ENCODE measurements around the gene FIS1.
A peak's percentile ranks its signal among the peaks of the same experiment; 100 is the strongest.

FIS1 gene

DNA sequence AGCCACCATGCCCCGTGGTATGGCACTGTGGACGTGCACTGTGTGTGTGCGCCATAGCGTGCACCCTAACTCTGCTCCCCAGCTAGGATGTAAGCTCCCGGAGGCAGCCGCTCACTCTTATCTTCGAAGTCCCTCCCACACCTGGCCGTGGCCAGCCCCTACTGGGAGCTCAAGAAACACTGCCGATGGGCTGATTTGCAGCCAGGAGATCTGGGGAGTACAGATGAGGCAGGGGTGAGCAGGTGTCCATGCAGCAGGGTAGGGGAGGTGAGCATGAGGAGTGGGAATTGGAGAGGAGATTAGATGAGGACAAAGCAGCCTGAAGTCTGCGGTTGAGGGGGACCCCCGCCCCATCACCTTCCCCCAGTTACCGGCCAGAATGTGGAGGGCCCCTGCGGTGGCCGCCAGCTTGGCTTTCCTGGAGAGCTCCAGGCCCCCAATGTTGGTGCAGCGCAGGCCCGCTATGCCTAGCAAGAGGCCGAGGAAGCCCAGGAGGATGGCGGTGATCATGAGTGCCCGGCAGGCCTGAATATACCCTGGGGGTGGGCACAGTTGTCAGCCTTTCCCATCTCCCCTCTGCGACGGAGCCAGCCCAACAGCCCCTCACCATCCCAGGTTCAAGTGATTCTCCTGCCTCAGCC, 10.9 kb downstream of the FIS1 start:
- DNase-seq: no peak

DNA sequence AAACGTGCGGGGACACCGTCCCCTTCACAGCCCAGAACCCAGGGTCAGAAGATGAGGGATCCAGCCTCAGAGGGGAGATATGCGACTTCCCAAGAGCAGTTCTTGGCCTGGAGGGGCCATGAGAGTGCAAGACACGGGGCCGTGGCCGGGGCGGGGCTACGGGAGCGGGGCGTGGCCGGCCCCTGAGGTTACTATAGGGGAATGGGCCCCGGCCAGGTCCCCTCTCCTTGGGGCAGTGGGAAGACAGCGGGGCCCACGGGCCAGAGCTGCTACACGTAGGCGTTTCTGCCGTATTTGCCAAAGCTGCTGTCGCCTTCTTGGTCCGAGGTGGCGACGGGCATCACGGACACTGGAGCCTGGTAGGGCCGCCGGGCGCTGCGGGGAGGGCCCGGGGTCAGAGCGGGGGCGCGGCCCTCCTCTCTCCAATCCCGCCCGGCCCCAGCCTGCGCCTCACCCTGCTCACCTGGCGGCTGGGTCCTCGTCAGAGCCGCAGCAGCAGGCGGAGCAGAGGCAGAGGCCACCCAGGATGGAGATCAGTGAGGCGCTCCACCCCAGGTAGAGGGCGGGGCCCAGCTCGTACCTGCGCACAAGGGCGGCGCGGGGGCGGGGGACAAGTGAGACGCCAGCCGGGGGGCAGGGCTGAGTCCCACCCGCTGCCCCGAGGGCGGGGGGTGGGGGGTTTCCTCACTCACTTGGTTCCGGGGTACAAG, 12.6 kb downstream of the FIS1 start:
- no peak for DNase-seq

DNA sequence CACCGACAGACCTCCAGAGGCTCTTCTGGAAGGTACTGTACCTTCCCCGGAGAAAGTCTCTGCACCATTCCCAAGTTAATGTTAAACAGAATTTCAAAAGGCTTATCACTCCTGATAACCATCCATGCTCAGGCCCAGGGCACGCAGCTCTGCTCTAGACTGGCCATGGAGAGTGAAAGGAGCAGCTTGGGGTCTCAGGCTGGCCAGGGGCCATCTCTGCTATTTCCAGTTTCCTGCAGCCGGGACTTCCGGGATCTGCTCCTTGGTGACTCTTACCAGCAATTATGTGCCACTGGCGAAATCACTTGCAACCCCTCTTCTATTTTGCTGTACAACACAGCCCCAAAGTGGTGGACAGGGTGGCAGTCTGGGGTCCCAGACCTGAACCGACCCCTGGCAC, 13.2 kb downstream of the FIS1 start:
- no peak for DNase-seq

DNA sequence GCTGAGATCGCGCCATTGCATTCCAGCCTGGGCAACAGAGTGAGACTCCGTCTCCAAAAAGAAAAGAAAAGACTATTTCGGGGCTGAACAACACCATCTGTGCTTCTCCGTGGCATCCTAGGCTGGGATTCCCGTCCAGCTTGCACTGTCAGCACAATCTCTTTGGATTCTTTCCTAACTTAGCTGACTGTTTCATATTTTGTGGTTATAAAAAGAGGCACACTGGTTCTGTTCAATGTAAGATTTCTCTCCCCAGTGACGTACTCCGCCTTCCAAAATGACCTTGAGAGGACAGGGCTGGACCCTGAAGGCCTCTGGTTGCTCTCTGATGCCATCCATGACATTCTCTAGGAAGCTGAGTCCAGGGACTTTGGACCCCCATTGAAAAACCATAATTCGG, 18.2 kb downstream of the FIS1 start:
- no peak for DNase-seq

DNA sequence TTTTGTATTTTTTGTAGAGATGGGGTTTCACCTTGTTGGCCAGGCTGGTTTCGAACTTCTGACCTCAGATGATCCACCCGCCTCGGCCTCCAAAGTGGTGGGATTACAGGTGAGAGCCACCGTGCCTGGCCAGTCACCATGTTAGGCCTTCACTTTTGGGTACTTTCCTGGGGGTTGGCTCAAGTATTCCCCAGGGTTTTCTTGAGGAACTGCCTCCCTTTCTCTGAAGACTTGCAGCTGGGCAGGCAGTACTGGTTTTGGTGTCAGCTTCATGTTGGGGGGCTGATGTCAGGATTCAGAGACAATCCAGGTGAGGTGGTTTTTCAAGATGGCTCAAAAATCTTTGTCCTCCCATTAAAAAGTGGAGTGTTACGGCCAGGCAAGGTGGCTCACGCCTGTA, 19.2 kb downstream of the FIS1 start:
- DNase-seq: no peak

GRCh38 chr7:101223528-101223927, 21.4 kb downstream of the FIS1 start:
- DNase-seq: no peak

DNA sequence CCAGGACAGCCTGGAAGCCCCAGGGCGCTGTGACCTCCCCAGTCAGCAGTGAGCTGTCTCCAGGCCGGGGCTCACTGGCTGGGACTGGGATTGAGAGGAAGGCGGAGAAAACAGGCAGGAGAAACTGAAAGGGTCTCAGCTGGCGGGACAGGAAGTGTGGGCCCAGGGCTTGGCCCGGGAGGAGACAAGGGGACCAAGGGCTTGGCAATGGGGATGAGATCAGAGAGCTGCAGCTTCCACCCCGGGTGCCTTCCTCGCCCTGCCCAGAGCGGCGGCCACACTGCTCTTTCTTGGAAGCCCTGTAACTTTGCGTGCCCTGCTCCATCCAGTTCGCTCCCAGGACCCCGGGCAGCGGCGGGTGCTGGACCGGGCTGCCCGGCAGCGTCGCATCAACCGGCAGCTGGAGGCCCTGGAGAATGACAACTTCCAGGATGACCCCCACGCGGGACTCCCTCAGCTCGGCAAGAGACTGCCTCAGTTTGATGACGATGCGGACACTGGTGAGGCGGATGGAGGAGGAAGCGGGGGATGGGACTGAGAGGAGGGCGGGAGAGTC, 22.5 kb downstream of the FIS1 start:
- no peak for DNase-seq

DNA sequence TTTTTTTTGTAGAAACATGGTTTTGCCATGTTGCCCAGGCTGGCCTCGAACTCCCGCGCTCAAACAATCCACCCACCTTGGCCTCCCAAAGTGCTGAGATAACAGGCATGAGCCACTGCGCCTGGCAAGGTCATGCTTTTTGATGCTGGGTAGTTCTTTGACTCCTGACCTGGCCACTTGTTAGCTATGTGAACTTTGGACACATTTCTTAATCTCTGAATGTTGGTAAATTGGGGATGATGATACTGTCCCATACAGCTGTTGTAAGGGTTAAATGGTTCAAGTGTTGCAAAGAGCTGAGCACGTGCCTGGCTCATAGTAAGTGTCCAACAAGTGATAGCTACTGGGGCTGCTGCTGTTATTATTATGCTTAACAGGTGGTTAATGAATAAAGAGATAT, 24.6 kb downstream of the FIS1 start:
- no peak for DNase-seq

DNA sequence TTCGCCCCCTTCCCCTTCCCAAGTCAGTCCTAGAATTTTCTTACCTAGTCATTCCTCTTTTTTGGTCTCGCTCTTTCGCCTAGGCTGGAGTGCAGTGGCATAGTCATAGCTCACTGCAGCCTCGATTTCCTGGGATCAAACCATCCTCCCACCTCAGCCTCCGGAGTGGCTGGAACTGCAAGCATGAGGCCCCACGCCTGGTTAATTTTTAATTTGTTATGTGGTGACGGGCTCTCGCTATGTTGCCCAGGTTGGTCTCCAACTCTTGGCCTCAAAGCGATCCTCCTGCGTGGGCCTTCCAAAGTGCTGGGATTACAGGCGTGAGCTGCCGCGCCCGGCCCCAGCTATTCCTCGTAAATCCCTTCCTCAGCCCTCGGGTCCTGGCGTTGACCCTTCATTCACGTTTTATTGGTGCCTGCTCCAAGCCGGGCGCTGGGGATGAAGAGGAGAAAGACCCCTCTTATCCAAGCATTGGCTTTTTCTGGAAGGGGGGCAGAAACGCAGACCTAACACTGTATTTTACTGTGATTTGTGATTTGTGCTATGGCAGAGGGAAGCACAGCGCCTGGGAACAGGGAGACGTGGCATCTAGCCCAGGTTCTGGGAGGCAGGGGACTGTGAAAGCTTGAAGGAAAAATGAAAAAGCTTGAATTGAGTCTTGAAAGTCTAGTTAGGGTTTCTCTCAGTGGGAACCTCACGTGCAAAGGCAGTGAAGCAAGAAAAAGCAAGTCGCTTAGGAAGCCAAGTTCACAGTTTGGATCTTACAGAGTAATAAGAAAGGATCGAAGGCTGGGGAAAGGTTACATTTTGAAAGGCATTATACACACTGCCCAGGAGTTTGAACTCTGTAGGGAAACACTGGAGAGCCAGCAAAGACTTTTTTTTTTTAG, 26.4 kb downstream of the FIS1 start:
- no peak for DNase-seq

DNA sequence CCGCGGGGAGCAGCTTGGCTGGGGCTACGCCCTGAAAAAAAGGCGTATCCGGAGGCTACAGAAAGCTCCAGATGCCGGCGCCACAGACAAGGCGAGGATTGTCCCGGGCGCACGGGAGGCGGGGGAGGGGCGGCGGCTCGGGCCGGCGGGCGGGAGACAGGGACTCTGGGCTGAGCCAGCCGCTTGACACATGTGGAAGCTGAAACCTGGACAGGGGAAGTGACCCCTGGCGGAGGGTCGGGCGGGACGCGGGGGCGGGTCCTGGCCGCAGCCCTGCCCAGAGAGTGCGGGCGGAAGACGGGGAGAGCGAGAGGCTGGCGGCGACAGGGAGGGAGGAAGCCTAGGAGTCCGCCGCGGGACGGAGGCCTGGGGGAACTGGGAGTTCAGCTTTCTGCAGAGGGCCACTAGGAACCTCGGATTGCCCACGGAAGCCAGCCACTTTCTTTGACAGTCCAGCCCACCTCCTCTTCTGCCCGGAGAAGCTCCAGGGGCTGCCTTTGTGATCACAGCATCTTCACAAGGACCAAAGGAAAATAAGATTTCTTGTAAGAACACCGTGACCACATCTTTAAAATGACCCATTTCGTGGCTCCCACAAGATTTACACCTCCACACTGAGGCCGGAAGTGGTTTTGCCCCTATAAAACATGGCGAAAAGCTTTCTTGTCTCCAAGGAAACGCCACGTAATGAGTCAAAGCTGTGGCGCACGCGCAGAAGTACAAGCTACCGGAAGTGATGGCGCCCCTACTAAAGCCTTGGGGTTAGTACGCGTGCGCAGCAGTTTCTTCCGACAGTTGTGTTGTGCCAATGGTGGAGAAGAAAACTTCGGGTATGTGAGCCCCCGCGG, 27.3 kb downstream of the FIS1 start, which contains the start of the genes PLOD3 and ZNHIT1:
Gene PLOD3, minus strand, starts transcription at position 194 of the 848 bp plus-strand sequence. CDS start 307 bp downstream, outside the sequence.
Gene ZNHIT1, plus strand, starts transcription at position 778 of the 848 bp plus-strand sequence. Its CDS starts 31 bp downstream, at position 809.
- peak; percentile 87 to 94 for DNase-seq

- no peak for DNase-seq
Measured at GRCh38 chr7:101216860-101217387, 28.0 kb downstream of the FIS1 start.

DNA sequence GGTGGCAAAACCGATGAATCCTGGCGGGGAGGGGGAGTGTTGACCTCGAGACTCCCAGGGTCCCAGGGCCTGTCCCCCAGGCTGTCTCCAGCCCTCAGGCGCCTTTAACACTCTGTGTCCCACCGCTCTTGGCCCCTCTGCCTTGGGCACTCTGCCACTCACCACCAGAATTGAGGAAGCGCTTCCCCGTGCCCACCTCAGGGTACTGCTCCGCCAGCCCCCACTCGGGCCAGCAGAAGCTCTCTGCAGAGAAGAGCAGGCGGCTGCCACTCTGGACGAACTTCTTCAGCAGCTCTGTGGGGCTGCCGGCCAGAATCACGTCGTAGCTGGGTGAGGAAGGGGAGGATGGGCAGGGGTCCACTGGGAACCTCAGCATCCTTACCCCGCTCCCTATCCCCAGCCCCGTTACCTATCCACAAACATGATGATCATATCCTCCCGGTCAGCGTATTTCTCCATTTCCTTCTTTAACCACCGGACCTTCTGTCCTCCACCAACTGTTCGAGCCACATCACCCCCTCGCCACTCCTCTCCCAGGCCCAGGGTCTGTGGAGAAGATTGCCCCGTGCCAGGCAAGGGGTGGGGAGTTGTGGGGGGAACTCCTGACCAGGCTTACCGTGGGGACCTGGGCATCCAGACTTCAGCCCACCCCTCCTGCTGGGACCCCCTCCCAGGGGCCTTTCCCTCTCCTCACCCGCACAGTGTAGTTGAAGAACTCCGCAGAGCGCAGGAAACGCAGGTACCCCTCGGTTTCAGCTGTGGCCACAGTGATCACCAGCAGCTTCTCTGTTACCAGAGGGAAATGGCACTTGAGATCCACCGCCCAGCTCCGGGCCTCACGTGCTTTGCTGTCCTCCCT, 28.7 kb downstream of the FIS1 start:
- DNase-seq: no peak

- DNase-seq: no peak
Measured at GRCh38 chr7:101212014-101212413, 32.9 kb downstream of the FIS1 start.

DNA sequence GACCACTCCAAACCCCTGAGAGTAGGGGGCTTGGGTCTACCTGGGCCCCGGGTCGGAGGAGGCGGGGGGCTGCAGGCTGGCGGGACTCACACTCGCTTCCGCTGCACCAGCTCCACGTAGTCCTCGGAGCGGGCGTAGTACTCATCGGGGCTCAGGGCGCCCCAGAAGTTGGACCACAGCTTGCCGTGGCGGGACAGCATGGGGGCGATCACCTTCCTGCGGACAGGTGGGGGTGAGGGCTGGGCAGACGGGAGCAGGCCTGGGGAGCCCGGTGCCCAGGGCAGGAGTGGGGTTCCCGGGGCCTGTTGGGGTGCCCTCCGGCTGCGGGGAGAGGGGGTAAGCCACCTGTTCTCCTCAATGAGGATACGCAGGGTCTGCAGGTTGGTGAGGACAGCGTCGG, 33.4 kb downstream of the FIS1 start:
- no peak for DNase-seq

GRCh38 chr7:101210143-101210542, 34.7 kb downstream of the FIS1 start:
- no peak for DNase-seq

GRCh38 chr7:101208794-101209193, 36.1 kb downstream of the FIS1 start:
- DNase-seq: no peak

- no peak for DNase-seq
Measured at GRCh38 chr7:101207459-101207858, 37.4 kb downstream of the FIS1 start.

- no peak for DNase-seq
Measured at GRCh38 chr7:101206665-101207042, 38.2 kb downstream of the FIS1 start.

DNA sequence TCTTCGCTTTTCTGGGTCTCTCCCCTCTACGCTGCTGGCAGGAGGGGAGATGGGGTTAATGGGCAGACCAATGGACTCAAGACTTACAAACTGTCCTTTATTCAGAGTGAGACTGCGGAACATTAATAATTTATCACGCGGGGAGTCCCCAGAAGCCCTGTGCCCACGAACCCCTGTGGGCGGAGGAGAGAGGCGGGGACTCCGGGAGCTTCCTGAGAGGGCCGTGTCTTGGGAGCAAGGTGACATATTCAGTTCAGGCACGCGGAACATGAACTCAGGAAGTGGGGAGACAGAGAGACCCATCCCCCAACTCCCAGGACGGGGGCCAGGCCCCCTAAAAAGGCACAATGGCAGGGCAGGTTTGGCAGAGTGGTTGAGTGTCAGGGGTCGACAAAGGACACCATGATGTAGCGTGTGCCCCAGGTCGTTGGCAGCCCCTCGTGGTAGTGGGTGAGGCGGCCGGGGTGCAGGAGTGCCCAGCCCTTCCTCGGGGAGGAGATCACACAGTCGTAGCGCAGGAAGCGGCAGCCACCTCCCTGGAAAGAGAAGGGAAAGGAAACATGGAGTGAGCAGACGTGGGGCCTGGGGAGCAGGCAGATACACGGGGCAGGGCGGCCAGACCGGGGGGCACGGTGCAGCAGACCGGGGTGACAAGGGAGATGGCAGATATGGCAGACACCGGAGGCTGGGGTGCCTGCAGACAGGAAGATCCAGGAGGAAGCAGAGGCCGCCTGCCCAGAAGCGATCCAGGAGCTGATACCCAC, 38.8 kb downstream of the FIS1 start:
- DNase-seq: no peak

Measured in hippocampal formation (tissue), 2 donors.